Mucosa of rectum (tissue), 2 donors: Measurements from ENCODE around the gene LIMK1.

Experiments used
- H3K27ac ChIP-seq, 2 donors: one replicate each; pipeline ENCODE4 v1.7.0; 2013; ENCODE audit warnings: inconsistent platforms in 2 of 2, low read depth in 2 of 2, low read length in 2 of 2
- H3K27me3 ChIP-seq, 2 donors: one replicate each; pipeline ENCODE4 v1.7.0; 2013; ENCODE audit warnings: low read length in 2 of 2; ENCODE audit not compliant: control insufficient read depth in 2 of 2, insufficient read depth in 2 of 2
- H3K36me3 ChIP-seq, 2 donors: one replicate each; pipeline ENCODE4 v1.7.0; 2013; ENCODE audit warnings: low read length in 2 of 2; ENCODE audit not compliant: control insufficient read depth in 2 of 2, insufficient read depth in 2 of 2
- H3K4me1 ChIP-seq, 2 donors: one replicate each; pipeline ENCODE4 v1.7.0; 2013; ENCODE audit warnings: low read length in 2 of 2, mild to moderate bottlenecking in 1 of 2; ENCODE audit not compliant: control insufficient read depth in 2 of 2, insufficient read depth in 2 of 2
- H3K4me3 ChIP-seq, 2 donors: one replicate each; pipeline ENCODE4 v1.7.0; 2013; ENCODE audit warnings: low read length in 2 of 2
- H3K9ac ChIP-seq, 2 donors: one replicate each; pipeline ENCODE4 v1.7.0; 2013; ENCODE audit warnings: low read length in 2 of 2, low read depth in 1 of 2, mild to moderate bottlenecking in 1 of 2
- H3K9me3 ChIP-seq, 2 donors: one replicate each; pipeline ENCODE4 v1.7.0; 2013; ENCODE audit warnings: low read length in 2 of 2; ENCODE audit not compliant: control insufficient read depth in 2 of 2
- donor health status: healthy.
- donor health status: Normal muscosa, but diverticular disease.

Gene LIMK1

DNA sequence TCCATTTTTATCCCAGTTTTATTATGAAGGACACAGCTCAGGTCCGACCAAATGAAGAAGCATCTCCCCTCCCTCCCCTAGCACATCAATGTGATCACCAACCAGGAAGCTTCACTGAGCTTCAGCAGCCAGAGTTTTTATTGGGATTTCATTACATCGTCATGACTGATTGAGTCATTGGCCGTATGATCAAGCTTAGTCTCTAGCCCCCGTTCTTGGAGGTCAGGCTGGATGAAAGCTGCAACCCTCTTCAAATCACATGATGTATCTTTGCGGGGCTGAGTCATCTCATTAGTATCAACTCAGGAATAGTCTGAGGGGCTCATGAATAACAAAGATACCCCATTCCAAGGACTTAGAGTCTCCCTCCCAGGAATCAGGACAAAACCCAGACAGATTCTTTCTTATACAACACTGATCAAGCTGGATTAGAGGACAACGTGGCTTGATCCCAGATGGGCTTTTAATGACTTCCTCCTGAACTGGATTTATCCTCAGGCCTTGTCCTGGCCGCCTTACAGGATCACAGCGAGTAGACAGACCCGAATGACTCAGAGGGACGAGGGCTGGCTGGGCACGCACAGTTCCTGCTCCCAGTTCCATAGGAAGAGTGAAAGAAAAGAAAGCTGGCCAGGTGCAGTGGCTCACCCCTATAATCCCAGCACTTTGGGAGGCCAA is 14.5 kb downstream of the LIMK1 start:
- Histone ChIP-seq H3K4me3 (no peak overlapping the region), H3K36me3 (peaks cover 0 to 6% of the 10 kb centered on the region in 2 donors), H3K9me3 (no peaks in the 10 kb centered on the region), H3K27ac (peak overlapping the region; percentile 49 to 55), H3K4me1 (peaks cover 0 to 10% of the 10 kb centered on the region in 2 donors), H3K9ac (no peak overlapping the region), H3K27me3 (no peaks in the 10 kb centered on the region)

DNA sequence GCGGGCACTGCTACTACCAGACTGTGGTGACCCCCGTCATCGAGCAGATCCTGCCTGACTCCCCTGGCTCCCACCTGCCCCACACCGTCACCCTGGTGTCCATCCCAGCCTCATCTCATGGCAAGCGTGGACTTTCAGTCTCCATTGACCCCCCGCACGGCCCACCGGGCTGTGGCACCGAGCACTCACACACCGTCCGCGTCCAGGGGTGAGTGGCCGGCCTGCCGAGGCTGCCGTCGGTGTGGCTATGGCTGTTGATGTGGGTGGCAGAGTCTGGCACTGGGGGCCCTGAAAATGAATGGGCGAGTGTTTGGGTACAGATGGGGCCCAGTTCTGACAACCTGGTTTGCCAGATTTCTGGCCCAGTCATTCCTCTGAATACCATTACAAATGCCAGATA is 15.4 kb downstream of the LIMK1 start:
- peaks cover 0 to 6% of the 10 kb centered on the region in 2 donors for H3K36me3 ChIP-seq

DNA sequence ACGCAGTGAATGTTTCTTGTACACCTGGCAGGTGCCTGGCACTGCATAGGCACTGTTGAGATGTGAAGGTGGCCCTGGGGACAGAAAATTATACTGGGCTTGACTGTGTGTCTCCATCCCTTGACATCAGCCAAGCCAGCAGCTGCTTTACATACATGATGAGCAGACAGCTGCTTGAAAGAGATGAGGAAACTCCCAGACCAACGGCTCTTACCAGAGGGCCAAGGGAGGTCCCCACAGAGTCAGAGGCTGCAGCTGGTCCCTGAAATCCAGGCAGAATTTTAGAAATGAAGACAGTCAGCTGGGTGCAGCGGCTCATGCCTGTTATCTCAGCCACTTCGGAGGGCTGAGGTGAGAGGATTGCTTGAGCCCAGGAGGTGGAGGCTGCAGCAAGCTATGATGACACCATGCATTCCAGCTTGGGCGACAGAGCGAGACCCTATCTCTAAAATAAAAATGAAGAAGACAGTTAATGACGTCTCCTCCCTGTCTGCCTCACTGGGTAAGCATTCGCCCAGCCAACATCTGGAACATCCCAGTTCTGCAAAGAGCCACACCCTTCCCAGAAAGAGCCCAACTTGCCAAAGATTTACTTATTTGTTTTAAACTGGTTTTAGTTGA is 17.6 kb downstream of the LIMK1 start:
- Histone ChIP-seq H3K9ac (no peak overlapping the region), H3K36me3 (peaks cover 6 to 11% of the 10 kb centered on the region in 2 donors), H3K9me3 (no peaks in the 10 kb centered on the region), H3K4me1 (no peaks in the 10 kb centered on the region), H3K4me3 (no peak overlapping the region), H3K27ac (peak overlapping the region; percentile 23 to 43), H3K27me3 (no peaks in the 10 kb centered on the region)

More for the DNA sequence above, 15.4 kb downstream of the LIMK1 start:
- H3K9me3 ChIP-seq = no peaks in the 10 kb centered on the region
- H3K27ac ChIP-seq = no peak overlapping the region
- no peak overlapping the region for H3K9ac ChIP-seq
- no peaks in the 10 kb centered on the region for H3K27me3 ChIP-seq
- peaks cover 0 to 4% of the 10 kb centered on the region in 2 donors for H3K4me1 ChIP-seq
- H3K4me3 ChIP-seq = no peak overlapping the region

DNA sequence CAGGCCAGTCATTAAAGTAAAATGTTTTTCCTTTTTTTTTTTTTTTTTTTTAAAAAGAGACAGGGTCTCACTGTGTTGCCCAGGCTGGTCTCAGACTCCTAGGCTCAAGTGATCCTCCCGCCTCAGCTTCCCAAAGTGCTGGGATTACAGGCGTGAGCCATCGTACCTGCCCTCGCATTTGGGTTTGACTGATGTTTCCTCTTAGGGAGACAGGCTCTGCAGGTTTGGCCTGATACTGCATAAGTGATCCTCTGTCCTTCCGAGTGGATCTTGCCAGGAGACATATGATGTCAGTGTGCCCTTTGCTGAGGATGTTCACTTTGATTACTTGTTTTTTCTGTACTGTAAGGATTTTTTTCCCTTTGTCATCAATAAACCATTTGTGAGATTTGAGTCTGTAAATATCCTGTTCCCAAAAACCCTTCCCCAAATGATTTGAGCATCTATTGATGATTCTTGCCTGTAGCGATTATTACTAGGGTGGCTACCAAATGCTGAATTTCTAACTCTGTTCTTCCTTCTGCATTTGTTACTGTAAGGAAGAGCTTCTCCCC is 19.7 kb downstream of the LIMK1 start:
- Histone ChIP-seq H3K4me3 (no peak overlapping the region), H3K4me1 (no peaks in the 10 kb centered on the region), H3K36me3 (peaks cover 14 to 16% of the 10 kb centered on the region in 2 donors), H3K27ac (no peak overlapping the region), H3K9ac (no peak overlapping the region), H3K9me3 (no peaks in the 10 kb centered on the region), H3K27me3 (no peaks in the 10 kb centered on the region)

DNA sequence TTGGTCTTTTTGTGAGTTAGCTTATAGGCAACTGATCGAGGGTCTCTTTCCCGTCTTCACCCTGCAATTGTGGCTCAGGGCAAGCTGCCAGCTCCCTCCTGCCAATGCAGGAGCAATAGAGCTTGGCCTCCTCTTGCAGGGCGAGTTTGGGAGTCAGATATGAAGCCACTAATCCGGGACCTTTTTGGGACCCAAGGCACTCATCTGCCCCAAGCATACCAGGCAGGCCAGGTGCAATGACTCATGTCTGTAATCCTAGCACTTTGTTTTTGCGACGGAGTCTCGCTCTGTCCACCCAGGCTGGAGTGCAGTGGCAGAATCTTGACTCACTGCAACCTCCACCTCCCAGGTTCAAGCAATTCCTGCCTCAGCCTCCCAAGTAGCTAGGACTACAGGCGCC is 21.1 kb downstream of the LIMK1 start:
- no peaks in the 10 kb centered on the region for H3K9me3 ChIP-seq
- no peak overlapping the region for H3K27ac ChIP-seq
- no peak overlapping the region for H3K9ac ChIP-seq
- no peaks in the 10 kb centered on the region for H3K4me1 ChIP-seq
- H3K27me3 ChIP-seq = no peaks in the 10 kb centered on the region
- peaks cover 16 to 24% of the 10 kb centered on the region in 2 donors for H3K36me3 ChIP-seq
- no peak overlapping the region for H3K4me3 ChIP-seq

DNA sequence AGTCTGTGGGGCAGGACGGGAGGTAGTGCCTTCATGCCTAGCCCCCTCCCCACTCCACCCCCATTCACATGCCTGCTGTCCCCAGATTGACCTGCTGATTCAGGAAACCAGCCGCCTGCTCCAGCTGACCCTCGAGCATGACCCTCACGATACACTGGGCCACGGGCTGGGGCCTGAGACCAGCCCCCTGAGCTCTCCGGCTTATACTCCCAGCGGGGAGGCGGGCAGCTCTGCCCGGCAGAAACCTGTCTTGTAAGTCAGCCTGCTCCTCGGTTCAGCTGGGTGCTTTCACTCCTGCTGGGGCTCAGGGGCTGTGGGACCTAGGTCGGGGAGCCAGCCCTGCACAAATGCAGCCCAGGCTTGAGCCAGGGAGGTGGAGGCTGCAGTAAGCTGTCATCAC is 22.4 kb downstream of the LIMK1 start:
- H3K9me3 ChIP-seq = no peaks in the 10 kb centered on the region
- H3K27me3 ChIP-seq = no peaks in the 10 kb centered on the region
- H3K27ac ChIP-seq = no peak overlapping the region
- H3K36me3 ChIP-seq = peaks cover 20 to 26% of the 10 kb centered on the region in 2 donors
- no peaks in the 10 kb centered on the region for H3K4me1 ChIP-seq
- no peak overlapping the region for H3K9ac ChIP-seq
- no peak overlapping the region for H3K4me3 ChIP-seq

DNA sequence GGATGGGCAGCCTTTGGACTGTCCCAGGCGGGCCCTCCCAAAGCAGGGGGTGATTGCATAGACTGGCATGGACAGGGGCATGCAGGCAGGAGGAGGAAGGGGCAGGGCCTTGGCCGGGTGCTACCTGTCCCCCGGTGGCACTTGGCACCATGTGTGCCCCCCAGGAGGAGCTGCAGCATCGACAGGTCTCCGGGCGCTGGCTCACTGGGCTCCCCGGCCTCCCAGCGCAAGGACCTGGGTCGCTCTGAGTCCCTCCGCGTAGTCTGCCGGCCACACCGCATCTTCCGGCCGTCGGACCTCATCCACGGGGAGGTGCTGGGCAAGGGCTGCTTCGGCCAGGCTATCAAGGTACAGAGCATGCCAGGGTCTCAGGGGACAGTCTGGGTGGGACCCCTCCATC is 23.2 kb downstream of the LIMK1 start:
- no peaks in the 10 kb centered on the region for H3K4me1 ChIP-seq
- no peaks in the 10 kb centered on the region for H3K9me3 ChIP-seq
- peaks cover 25 to 27% of the 10 kb centered on the region in 2 donors for H3K36me3 ChIP-seq
- no peak overlapping the region for H3K27ac ChIP-seq
- H3K9ac ChIP-seq = no peak overlapping the region
- H3K4me3 ChIP-seq = no peak overlapping the region
- no peaks in the 10 kb centered on the region for H3K27me3 ChIP-seq

DNA sequence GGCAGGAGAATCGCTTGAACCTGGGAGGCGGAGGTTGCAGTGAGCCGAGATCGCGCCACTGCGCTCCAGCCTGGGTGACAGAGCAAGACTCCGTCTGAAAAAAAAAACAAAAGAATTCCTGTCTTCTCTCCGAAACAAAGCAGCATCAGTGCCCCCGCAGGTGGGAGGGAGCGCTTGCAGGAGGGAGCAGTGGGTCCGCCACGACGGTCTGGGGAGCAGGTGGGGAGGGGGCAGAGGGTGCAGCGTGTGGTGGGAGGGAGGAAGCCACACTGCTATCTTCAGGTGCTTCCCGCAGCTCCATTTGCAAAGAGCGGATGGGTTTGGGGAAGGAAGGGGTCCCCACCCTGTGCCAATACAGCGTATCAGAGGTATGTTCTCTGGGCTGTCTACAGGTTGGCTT is 31.7 kb downstream of the LIMK1 start:
- Histone ChIP-seq H3K9me3 (no peaks in the 10 kb centered on the region), H3K4me1 (no peaks in the 10 kb centered on the region), H3K36me3 (peaks cover 14 to 18% of the 10 kb centered on the region in 2 donors), H3K9ac (no peak overlapping the region), H3K27ac (no peak overlapping the region), H3K27me3 (no peaks in the 10 kb centered on the region), H3K4me3 (no peak overlapping the region)

DNA sequence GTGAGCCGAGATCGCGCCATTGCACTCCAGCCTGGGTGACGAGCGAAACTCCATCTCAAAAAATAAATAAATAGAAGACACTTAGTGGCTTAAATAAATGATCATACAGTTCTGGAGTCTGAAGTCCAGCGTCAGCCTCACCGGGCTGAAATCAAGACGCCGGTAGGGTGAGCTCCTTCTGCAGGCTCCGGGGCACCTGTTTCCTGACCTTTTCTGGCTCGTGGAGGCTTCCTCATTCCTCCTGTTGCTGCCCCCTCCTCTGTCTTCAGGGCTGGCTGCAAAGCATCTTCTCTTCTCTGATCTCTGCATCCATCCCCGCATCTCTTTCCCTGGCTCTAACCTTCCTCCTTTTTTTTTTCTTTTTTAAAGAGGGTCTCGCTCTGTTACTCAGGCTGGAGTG is 32.8 kb downstream of the LIMK1 start:
- H3K36me3 ChIP-seq = peaks cover 14 to 25% of the 10 kb centered on the region in 2 donors

DNA sequence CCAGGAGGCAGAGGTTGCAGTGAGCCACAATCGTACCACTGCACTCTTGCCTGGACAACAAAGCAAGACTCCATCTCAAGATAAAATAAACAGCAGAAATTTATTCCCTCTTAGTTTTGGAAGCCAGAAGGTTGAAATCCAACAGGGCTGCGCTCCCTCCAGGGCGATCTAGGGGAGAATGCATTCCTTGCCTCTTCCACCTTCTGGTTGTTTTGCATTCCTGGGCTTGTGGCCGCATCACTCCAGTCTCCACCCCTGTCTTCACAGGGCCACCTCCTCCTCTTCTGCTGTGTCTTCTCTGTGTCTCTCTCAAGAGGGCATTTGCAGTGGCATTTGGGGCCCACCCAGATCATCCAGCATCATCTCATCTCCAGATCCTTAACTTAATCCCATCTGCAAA is 36.2 kb downstream of the LIMK1 start:
- Histone ChIP-seq H3K27me3 (no peaks in the 10 kb centered on the region), H3K36me3 (peaks cover 7 to 23% of the 10 kb centered on the region in 2 donors), H3K4me1 (no peaks in the 10 kb centered on the region), H3K27ac (no peak overlapping the region), H3K9ac (no peak overlapping the region), H3K4me3 (no peak overlapping the region), H3K9me3 (no peaks in the 10 kb centered on the region)

More for the DNA sequence above, 32.8 kb downstream of the LIMK1 start:
- H3K9me3 ChIP-seq = no peaks in the 10 kb centered on the region
- no peak overlapping the region for H3K4me3 ChIP-seq
- H3K27me3 ChIP-seq = no peaks in the 10 kb centered on the region
- H3K4me1 ChIP-seq = no peaks in the 10 kb centered on the region
- no peak overlapping the region for H3K9ac ChIP-seq
- no peak overlapping the region for H3K27ac ChIP-seq
